ENCODE measurements around the gene ADCY5. TPM values are rescaled to one million over a fixed set of nuclear protein-coding genes. Genes with fewer than 3 reads are reported as not detected.

Gene ADCY5
- total RNA-seq, 1 donor from 2014 or later: 0.67 TPM

DNA sequence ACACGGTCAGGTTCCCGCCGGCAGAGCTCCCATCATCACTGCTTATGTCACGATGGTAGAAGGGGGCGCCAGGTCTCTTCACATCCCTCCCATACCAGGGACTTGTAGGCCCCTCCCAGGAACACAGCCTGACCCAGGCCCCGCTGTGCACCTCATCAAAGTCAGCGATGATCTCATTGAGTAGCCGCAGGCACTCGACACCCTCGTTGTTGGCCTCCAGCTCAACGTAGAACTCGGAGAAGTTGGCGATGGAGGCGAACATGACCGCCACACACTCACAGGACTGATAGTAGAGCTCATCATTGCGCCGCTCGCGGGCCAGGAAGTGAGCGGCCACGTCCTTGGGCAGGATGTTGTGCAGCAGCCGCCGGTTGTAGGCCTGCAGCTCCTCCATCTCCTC lies 157.9 kb downstream of the ADCY5 start:
- Histone ChIP-seq H3K27me3 (ENCODE audit: control insufficient read depth, insufficient read depth, low read length) (peaks cover 10% of the 10 kb centered on the region), H3K36me3 (ENCODE audit: control insufficient read depth, insufficient read depth, low read length) (no peaks in the 10 kb centered on the region), H3K4me3 (ENCODE audit: low read depth, low read length) (no peak overlapping the region)
- no peak for DNase-seq (ENCODE audit: low read depth)
- TF ChIP-seq, protein P1, sequence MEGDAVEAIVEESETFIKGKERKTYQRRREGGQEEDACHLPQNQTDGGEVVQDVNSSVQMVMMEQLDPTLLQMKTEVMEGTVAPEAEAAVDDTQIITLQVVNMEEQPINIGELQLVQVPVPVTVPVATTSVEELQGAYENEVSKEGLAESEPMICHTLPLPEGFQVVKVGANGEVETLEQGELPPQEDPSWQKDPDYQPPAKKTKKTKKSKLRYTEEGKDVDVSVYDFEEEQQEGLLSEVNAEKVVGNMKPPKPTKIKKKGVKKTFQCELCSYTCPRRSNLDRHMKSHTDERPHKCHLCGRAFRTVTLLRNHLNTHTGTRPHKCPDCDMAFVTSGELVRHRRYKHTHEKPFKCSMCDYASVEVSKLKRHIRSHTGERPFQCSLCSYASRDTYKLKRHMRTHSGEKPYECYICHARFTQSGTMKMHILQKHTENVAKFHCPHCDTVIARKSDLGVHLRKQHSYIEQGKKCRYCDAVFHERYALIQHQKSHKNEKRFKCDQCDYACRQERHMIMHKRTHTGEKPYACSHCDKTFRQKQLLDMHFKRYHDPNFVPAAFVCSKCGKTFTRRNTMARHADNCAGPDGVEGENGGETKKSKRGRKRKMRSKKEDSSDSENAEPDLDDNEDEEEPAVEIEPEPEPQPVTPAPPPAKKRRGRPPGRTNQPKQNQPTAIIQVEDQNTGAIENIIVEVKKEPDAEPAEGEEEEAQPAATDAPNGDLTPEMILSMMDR (IDR thresholded peaks at IDR 0.05; ENCODE audit: insufficient read depth, low read length, poor library complexity, severe bottlenecking): no peak

DNA sequence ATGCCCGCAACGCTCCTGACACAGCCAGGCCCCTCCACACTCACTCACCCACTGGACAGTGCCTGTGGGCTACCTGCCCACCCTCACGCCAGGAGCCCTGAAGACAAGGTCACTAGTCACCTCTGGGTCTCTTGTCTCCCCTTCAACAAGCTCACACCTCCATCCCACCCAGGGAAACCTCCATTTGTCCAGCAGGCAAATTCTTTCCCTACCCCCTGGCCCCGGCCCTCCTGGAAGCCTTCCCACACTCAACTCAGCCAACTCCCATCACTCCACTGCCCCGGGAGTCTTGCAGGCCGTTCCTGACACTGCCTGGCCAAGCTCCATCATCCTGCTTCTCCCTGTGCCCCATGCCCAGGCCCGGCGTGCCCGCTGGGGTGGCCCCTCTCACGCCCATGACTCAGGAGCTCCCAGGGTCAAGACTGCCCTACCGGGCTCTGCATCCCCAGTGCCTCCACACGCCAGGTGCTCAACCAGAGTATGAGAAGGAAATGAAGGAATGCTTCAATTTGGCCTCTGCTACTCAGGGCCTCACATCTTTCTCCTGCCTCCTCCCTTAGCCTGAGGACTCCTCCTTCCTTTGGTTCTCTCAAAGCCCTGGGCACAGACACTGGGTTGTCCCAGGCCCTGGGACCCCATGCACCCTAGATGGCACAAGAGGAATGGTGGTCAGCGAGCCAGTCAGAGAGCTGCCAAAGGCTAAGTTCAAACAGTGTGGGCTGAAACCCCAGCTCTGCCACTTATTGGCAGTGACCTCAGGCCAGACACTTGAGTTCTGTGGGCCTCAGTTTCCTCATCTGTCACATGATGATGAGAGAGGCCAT lies 158.6 kb downstream of the ADCY5 start:
- TF ChIP-seq, protein P1 (IDR thresholded peaks at IDR 0.05; ENCODE audit: insufficient read depth, low read length, poor library complexity, severe bottlenecking): no peak
- H3K27me3 ChIP-seq (ENCODE audit: control insufficient read depth, insufficient read depth, low read length): peaks cover 7% of the 10 kb centered on the region
- DNase-seq (ENCODE audit: low read depth): no peak
- H3K36me3 ChIP-seq (ENCODE audit: control insufficient read depth, insufficient read depth, low read length): no peaks in the 10 kb centered on the region
- H3K4me3 ChIP-seq (ENCODE audit: low read depth, low read length): no peak overlapping the region

- DNase-seq (ENCODE audit: low read depth): no peak
- peaks cover 4% of the 10 kb centered on the region for H3K27me3 ChIP-seq (ENCODE audit: control insufficient read depth, insufficient read depth, low read length)
- H3K4me3 ChIP-seq (ENCODE audit: low read depth, low read length): no peak overlapping the region
- H3K36me3 ChIP-seq (ENCODE audit: control insufficient read depth, insufficient read depth, low read length): no peaks in the 10 kb centered on the region
- TF ChIP-seq, protein P1 (IDR thresholded peaks at IDR 0.05; ENCODE audit: insufficient read depth, low read length, poor library complexity, severe bottlenecking): no peak
These were observed 159.3 kb downstream of the ADCY5 start for GRCh38 chr3:123289391-123290106.

DNA sequence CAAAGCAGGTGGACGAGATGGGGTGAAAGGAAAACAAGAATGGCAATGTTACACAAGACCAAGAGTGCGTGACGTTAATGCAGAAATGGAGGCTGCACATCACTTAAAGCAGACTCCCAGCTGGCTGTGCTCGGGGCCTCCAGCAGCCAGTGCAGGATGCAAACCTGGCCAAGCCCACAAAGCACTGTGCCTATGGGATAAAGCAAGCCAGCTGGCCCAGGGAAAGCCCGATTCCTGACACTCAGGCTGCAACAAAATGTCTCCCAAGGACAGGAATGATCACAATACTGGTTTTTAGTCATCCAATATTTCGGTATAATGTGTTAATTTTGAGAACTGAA lies 161.0 kb downstream of the ADCY5 start:
- TF ChIP-seq, protein P1 (IDR thresholded peaks at IDR 0.05; ENCODE audit: insufficient read depth, low read length, poor library complexity, severe bottlenecking): no peak
- Histone ChIP-seq H3K27me3 (ENCODE audit: control insufficient read depth, insufficient read depth, low read length) (peaks cover 3% of the 10 kb centered on the region), H3K36me3 (ENCODE audit: control insufficient read depth, insufficient read depth, low read length) (no peaks in the 10 kb centered on the region), H3K4me3 (ENCODE audit: low read depth, low read length) (no peak overlapping the region)
- DNase-seq (ENCODE audit: low read depth): no peak

GRCh38 chr3:123287051-123287961 lies 161.6 kb downstream of the ADCY5 start:
- Histone ChIP-seq H3K27me3 (ENCODE audit: control insufficient read depth, insufficient read depth, low read length) (peaks cover 3% of the 10 kb centered on the region), H3K4me3 (ENCODE audit: low read depth, low read length) (no peak overlapping the region), H3K36me3 (ENCODE audit: control insufficient read depth, insufficient read depth, low read length) (no peaks in the 10 kb centered on the region)
- no peak for DNase-seq (ENCODE audit: low read depth)
- TF ChIP-seq, protein P1 (IDR thresholded peaks at IDR 0.05; ENCODE audit: insufficient read depth, low read length, poor library complexity, severe bottlenecking): no peak

Data from kidney epithelial cell (primary cell).